Measurements from ENCODE around the gene SYNE4. TPM values are rescaled to one million over a fixed set of nuclear protein-coding genes. Genes with fewer than 3 reads are reported as not detected.
A peak's percentile ranks its signal among the peaks of the same experiment; 100 is the strongest.
"Not testable (repeated sequence)": the region's sequence is repeated elsewhere in the genome, so short reads cannot be mapped to it uniquely, and the experiment has no call there.

The SYNE4 gene
- polyA plus RNA-seq, 4 donors, result 10.2 to 13.5 (median 11.9) TPM

DNA sequence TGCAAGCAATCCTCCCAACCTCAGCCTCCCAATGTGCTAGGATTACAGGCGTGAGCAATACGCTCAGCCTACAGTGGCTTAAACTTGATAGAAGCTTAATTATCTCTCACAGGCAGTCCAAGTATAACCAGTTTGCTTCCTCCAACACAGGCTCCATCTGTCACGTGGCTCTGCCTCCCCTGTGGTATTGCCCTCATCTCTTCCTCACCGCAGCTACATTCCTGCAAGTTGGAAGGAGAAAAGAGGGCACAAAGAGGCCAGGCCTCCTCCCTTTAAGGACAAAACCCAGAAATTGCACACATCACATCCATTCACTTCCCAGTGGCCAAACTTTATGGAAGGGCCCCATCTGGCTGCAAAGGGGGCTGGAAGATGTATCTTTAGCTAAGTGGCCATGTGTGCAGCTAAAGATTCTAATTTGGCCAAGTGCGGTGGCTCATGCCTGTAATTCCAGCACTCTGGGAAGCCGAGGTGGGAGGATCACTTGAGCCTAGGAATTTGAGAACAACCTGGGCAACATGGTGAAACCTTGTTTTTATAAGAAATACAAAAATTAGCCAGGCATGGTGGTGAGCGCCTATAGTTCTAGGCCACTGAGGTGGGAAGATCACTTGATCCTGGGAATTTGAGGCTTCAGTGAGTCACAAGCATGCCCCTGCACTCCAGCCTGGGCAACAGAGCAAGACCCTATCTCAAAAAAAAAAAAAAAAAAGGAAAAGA, 16.7 kb downstream of the SYNE4 start:
- no peak for DNase-seq (ENCODE audit: low read depth in 4 of 4, low spot score in 3 of 4)

DNA sequence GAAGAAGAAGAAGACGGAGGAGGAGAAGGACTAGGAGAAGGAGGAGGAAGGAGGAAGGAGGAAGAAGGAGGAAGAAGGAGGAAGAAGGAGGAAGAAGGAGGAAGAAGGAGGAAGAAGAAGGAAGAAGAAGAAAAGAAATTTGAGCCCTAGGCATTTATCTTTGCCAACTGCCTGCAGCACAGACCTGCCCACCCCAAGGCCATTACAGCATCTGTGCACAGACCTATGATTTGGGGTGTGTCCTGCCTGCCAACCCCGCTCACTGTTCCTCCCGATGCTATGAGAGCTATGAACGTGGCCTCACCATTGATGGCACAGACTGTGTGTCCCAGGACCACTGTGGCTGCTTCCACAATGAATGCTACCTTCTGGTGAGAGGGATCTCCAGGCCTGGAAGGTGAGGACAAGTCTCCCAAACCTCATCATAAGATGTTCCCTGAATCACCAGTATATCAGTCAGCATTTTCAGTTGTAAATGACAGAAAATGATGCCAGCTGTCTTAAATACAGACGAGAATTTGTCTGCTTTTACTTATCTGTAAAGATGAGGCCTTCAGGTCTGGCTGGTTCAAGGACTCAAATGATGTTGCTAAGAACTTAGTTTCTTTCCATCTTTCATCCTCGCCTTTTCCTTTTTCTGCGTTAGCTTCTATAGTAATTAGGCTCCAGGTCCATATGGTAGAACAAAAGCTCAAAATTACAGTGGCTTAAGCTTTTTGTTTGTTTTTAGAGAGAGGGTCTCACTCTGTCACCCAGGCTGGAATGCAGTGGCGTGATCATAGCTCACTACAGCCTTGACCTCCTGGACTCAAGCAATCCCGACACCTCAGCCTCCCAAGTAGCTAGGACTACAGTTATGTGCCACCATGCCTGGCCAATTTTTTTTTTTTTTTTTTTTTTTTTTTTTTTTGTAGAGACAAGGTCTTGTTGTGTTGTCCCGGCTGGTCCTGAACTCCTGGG, 17.6 kb downstream of the SYNE4 start:
- DNase-seq (ENCODE audit: low read depth in 4 of 4, low spot score in 3 of 4), result no peak

DNA sequence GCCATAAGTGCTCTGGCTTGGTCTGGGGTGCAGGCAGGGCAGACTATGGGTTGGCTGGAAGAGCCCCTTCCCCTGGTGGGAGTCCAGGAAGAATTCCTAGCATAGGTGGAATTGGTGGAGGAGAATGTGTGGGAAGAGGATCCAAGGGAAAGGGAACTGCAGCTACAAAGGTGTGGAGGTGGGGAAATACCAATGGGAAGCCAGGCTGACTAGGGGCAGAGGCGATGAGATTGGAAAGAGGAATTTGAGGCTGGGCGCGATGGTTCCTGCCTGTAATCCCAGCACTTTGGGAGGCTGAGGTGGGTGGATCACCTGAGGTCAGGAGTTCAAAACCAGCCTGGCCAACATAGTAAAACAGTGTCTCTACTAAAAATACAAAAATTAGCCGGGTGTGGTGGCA, 18.5 kb downstream of the SYNE4 start:
- DNase-seq (ENCODE audit: low read depth in 4 of 4, low spot score in 3 of 4), result no peak

DNA sequence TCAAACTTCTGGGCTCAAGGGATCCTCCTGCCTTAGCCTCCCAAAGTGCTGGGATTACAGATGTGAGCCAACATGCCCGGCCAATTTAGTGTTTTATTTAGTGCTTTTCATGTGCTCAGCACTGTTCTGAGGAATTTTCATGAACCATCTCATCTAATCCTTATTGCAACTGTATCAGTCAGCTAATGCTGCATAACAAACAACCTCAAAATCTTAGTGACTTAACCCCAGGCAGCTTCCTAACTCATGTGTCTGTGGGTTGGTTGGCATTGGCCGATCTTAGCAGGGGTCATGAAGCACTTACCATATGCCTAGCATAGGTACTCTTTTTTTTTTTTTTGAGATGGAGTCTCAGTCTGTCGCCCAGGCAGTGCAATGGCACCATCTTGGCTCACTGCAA, 19.8 kb downstream of the SYNE4 start:
- DNase-seq (ENCODE audit: low read depth in 4 of 4, low spot score in 3 of 4), result no peak

DNA sequence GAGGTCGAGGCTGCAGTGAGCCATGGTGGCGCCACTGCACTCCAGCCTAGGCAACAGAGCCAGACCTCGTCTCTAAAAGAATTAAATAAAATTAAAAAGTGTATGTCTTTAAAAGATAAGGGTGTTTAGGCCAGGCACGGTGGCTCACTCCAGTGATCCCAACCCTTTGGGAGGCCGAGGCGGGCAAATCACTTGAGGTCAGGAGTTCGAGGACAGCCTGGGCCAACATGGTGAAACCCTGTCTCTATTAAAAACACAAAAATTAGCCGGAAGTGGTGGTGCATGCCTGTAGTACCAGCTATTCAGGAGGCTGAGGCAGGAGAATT, 21.1 kb downstream of the SYNE4 start:
- no peak for DNase-seq (ENCODE audit: low read depth in 4 of 4, low spot score in 3 of 4)

DNA sequence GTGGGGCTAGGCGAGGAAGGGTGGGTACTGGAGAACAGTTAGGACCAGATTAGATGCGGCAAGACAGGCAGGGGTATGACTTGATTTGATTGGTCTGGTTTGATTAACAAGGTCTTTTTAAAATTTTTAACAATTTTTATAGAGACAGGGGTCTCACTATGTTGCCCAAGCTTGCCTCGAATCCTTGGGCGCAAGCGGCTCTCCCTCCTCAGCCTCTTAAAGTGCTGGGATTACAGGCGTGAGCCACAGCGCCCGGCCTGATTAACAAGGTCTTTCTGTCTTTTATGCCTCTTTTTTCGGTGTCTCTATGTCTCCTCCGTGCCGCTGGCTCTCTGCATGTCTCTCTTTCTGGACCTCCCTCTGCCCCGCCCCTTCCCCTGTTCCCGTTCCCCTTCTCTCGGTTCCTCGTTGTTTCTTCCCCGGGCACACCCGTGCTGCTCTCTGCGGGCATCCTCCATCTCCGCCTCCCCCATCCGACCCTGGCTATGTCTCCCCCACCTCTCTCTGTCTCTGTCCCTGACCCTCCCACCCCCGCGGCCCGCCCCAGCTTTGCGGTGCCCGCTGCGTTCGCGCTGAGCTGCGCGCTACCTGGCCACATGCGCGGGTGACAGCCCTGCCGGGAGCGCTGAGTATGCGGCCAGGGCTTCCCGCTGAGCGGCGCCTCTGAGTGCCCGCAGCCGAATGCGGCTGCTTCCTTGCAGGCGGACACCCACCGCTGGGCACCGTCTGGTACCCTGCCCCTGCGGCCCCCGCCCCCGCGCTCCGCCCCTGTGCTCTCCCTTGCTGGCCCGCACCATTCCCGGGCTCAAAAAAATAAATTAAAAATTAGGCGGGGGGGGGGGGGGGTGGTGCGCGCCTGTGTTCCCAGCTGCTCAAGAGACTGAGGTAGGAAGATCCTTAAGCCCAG, 21.7 kb downstream of the SYNE4 start:
- no peak for DNase-seq (ENCODE audit: low read depth in 4 of 4, low spot score in 3 of 4)

DNA sequence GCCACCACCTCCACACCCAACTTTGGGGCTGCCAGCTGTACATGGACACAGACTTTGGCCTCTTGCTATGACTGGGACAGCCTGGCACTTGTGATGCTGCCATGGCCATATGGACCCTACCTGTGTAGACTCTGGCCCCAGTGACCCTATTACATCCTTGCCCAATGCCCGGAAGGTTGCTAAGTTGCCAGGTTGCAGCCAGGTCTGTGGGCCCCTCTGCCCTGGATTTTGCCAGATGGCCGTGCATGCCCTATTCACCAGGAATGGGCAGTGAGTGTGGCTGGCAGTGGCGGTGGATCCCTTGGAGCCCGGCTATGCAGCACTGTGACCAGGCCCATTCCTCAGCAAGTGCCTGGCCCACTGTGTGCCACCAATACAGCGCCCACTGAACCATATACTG, 22.5 kb downstream of the SYNE4 start:
- DNase-seq (ENCODE audit: low read depth in 4 of 4, low spot score in 3 of 4), result no peak

DNA sequence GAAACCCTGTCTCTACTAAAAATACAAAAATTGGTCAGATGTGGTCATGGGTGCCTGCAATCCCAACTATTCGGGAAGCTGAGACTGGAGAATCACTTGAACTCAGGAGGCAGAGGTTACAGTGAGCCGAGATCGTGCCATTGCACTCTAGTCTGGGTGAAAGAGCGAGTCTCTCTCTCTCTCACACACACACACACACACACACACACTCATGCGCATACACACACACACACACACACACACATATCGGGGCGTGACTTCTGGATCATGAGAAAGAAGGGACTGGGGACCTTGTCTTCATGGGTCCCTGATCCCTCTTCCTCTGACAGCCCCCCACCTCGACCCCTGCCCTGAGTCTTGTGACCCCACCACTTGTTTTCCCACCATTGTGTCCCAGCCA, 25.4 kb downstream of the SYNE4 start:
- DNase-seq (ENCODE audit: low read depth in 4 of 4, low spot score in 3 of 4), result no peak

DNA sequence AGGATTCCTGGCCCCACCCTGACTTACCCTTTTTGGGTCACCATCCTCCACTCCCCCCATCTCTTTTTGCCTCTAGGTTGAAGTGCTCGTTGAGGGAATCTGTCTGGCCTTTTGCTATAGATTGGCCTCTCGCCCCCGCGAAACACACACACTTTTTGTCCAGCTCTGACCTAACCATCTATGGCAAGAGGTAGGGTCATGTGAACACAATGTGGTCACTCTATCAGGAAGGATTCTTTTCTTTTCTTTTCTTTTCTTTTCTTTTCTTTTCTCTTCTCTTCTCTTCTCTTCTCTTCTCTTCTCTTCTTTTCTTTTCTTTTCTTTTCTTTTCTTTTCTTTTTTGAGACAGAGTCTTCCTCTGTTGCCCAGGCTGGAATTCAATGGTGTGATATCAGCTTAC, 27.6 kb downstream of the SYNE4 start:
- not testable (repeated sequence) for DNase-seq (ENCODE audit: low read depth in 4 of 4, low spot score in 3 of 4)

DNA sequence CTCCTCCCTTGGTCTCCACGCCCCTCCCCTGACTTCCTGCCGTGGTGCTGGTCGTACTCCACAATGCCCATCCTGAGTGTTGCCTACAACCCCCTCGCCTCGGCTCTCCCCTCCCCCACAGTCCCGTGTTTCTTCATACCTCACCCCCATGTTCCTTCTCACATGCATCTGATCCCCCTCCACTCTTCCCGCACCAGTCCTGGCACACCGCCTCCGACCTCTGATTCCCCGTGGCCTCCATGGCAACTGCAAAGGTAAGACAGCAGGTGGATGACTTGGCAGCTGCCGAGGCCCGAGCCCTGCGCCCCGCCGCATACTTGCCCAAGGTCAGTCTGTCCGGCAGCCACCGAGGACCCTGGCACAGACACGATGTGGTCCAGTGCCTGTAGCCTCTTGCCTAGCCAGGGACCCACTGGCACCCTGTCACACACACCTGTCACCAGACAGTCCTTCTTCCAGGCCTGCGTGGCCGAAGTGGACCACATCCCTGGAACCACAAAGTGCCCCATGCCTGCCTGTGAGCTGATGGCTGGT, 29.7 kb downstream of the SYNE4 start:
- no peak for DNase-seq (ENCODE audit: low read depth in 4 of 4, low spot score in 3 of 4)

DNA sequence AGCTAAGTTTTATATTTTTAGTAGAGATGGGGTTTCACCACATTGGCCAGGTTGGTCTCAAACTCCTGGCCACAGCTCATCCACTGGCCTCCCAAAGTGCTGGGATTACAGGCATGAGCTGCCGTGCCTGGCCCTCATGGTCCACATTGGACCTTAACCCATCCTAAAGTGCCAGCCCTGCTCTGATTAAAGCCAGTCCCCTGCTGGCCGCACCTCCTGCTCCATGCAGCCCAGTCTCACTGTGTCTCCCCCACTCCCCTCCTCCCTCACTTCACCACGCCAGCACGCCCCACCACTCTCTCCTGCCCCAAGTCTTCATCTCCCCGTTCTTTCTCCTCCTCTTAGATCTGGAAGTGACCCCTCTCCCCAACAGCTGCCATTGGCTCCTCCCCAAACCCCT, 30.3 kb downstream of the SYNE4 start:
- no peak for DNase-seq (ENCODE audit: low read depth in 4 of 4, low spot score in 3 of 4)

DNA sequence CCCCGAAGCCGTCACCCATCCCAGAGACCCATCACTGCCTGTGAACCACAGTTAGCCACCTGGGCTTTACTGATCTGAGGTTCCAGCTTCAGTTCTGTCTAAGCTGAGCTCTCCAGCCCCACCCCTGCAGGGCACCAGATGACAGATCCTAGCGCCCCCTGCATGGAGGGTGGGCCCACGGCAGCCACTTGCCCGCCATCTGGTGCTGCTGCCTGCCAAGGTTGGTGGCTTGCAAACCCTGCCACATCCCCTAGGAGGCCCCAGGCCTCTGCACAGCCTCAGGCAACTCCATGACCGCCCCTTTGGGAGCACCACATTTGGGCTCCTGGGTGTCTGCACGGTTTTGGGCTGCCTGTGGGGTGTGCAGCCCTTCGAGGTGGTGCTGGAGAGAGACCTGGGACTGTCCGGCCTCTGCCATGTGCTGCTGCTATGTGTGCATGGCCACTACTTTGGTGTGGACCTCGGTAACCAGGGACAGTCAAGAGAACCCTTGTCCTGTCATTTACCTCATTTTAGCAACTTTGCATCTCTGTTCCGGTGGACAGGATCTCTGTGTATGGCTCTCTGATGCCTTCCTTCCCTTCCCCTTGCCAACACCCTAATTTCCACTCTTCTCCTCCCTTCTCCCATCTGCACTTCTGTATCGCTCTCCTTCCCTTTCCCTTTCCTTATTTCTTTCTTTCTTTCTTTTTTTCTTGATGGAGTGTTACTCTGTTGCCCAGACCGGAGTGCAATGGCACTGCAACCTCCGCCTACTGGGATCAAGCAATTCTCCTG, 31.0 kb downstream of the SYNE4 start:
- DNase-seq (ENCODE audit: low read depth in 4 of 4, low spot score in 3 of 4), result no peak

DNA sequence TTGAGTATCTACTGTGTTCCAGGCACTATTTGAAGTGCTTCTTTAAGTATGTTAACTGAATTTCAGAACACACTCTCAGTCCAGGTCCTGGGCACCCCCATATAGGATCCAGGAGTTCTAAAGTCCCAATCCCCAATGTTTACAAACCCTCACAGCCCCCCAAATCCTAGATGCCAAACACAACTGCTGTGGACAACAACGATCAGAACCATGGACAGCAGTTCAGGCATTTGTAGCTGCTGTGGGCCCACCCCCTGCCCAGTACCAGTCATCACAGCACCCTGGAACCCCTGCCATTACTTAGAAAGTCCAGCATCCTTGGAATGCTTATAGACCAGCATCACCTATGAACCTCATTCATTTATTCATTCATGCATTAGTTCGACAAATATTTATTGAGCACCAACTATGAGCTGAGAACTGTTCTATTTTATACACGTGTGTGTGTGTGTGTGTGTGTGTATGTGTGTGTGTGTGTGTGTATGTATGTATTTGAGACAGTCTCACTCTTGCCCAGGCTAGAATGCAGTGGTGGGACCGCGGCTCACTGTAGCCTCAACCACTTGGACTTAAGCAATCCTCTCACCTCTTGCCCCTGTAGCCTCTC, 32.9 kb downstream of the SYNE4 start:
- DNase-seq (ENCODE audit: low read depth in 4 of 4, low spot score in 3 of 4), result no peak

DNA sequence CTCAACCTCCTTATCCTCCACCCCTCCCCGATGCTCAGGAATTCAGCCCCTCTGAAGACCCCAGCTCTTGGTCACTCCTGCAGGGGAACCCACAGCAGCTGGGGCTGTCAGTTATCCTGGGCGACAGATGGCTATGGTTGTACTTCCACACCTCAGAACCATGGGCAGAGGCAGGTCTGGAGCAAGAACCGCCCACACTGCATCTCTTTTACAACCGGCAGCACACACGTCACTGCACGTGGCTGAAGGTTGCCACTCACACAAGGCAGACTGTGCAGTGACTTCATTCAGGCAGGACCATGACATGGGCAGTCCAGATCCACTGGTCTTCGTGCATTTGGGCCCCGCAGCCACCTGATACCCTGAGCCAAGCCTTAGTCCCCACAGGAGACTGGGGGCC, 35.1 kb downstream of the SYNE4 start:
- no peak for DNase-seq (ENCODE audit: low read depth in 4 of 4, low spot score in 3 of 4)

DNA sequence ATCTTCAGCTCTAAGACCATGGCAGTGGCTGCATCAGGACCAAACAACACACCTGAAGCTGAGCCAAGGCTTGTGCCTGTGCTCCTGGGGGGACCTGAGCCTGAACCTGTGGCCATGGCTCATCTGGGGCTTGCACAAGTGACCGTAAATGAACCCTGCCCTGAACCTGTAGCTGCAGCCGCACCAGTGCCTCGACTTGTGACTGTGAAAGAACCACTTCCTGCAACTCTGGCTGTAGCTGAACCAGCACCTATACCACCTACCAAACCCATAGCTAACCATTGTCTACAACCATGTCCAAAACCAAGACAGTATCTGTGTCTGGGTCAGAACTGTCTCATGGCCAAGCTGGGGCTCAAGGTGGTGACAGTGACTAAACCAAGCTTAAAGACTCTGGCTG, 41.8 kb downstream of the SYNE4 start:
- DNase-seq (ENCODE audit: low read depth in 4 of 4, low spot score in 3 of 4), result no peak

DNA sequence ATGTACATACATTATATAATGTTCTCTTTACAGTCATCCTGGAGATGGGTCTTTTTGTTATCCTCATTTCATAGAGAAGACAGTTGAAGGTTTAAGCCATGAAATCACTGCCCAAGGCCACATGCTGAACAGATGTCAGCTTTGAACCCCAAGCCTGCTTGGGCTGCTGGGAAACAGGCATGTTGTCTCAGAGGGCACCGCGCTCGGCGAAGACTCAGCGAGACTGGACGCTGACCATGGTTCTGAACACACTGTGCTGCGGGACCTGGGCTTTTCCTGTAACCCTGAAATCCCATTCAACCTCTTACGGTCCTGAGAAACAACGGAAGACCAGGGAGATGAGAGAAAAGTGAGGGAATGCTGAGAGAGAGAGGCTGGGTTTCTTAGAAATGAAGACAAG, 45.1 kb downstream of the SYNE4 start:
- DNase-seq (ENCODE audit: low read depth in 4 of 4, low spot score in 3 of 4), result peak; percentile 45 to 63 (median 56)

DNA sequence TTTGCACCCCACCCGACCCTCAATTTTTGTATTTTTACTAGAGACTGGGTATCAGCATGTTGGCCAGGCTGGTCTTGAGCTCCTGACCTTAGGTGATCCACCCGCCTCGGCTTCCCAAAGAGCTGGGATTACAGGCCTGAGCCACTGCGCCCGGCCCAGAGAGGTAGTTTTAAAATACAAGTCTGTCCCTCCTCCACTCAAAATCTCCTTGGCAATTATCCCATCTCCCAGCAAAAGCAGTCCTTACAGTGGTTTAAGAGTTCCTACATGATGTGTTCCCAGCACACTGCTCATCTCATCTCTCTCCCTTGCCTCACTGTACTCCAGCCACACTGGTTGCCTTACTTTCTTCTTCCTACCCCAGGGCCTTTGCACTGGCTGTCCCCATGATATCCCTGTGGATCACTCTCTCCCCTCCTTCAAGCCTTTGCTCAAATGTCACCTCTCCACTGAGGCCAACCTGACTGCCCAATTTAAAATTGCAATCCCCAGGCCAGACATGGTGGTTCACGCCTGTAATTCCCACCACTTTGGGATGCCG, 48.1 kb downstream of the SYNE4 start:
- DNase-seq (ENCODE audit: low read depth in 4 of 4, low spot score in 3 of 4), result no peak

DNA sequence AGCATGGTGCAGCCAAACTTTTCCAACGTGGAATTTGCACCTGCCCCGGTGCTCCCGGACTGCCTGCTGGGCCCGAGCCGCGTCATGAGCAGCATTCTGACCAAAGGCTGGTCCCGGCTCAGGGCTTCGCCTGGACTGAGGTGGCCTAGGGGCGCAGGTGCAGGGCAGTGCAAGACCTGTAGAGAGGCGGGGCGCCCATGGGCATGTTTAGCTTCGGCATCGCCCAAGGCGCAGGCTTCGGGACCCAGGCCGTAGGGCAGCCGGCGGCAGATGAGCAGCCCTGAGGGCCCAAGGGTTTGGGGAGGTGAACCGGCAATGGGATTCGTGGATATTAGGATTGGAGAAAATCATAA, 48.7 kb downstream of the SYNE4 start:
- DNase-seq (ENCODE audit: low read depth in 4 of 4, low spot score in 3 of 4), result no peak
